ENCODE data around the gene SFXN4. TPM values are rescaled to one million over a fixed set of nuclear protein-coding genes. Genes with fewer than 3 reads are reported as not detected.

SFXN4 gene
- total RNA-seq, 1 donor: 13.0 TPM

- H3K4me3 ChIP-seq (ENCODE audit: low read depth, low read length): no peak overlapping the region
- peak; percentile 94 for DNase-seq (ENCODE audit: low read depth)
- TF ChIP-seq CTCF (IDR thresholded peaks at IDR 0.05; ENCODE audit: insufficient read depth, low read depth, low read length): no peak
These were observed 30.0 kb downstream of the SFXN4 start for GRCh38 chr10:119135513-119135881.

GRCh38 chr10:119133949-119134348 lies 31.6 kb downstream of the SFXN4 start:
- no peak for DNase-seq (ENCODE audit: low read depth)
- no peak for TF ChIP-seq CTCF (IDR thresholded peaks at IDR 0.05; ENCODE audit: insufficient read depth, low read depth, low read length)
- no peak overlapping the region for H3K4me3 ChIP-seq (ENCODE audit: low read depth, low read length)

- no peak for TF ChIP-seq CTCF (IDR thresholded peaks at IDR 0.05; ENCODE audit: insufficient read depth, low read depth, low read length)
- no peak overlapping the region for H3K4me3 ChIP-seq (ENCODE audit: low read depth, low read length)
- no peak for DNase-seq (ENCODE audit: low read depth)
These were observed 32.8 kb downstream of the SFXN4 start for GRCh38 chr10:119132521-119133345.

- peak; percentile 85 for DNase-seq (ENCODE audit: low read depth)
- TF ChIP-seq CTCF (IDR thresholded peaks at IDR 0.05; ENCODE audit: insufficient read depth, low read depth, low read length): no peak
- peak overlapping the region; percentile 30 for H3K4me3 ChIP-seq (ENCODE audit: low read depth, low read length)
These were observed 33.8 kb downstream of the SFXN4 start for GRCh38 chr10:119131512-119132240.

- TF ChIP-seq CTCF (IDR thresholded peaks at IDR 0.05; ENCODE audit: insufficient read depth, low read depth, low read length): no peak
- no peak for DNase-seq (ENCODE audit: low read depth)
- no peak overlapping the region for H3K4me3 ChIP-seq (ENCODE audit: low read depth, low read length)
These were observed 35.8 kb downstream of the SFXN4 start for GRCh38 chr10:119129721-119130120.

GRCh38 chr10:119125942-119126341 lies 39.6 kb downstream of the SFXN4 start:
- DNase-seq (ENCODE audit: low read depth): no peak
- no peak for TF ChIP-seq CTCF (IDR thresholded peaks at IDR 0.05; ENCODE audit: insufficient read depth, low read depth, low read length)
- H3K4me3 ChIP-seq (ENCODE audit: low read depth, low read length): no peak overlapping the region

Measured in fibroblast of villous mesenchyme (primary cell).